ENCODE measurements around the gene CFAP46.

GRCh38 chr10:132893090-132893489 lies 49.3 kb downstream of the CFAP46 start:
- TF ChIP-seq CTCF (IDR thresholded peaks at IDR 0.05) (no peak), EZH2 (IDR thresholded peaks at IDR 0.05) (no peak), EZH2phosphoT487 (IDR thresholded peaks at IDR 0.05) (no peak)
